BJ (cell line): ENCODE results near the gene GYG1. TPM values are rescaled to one million over a fixed set of nuclear protein-coding genes. Genes with fewer than 3 reads are reported as not detected.

Experiments used
- CTCF ChIA-PET: fragments of 350-600 bp; formaldehyde crosslinking; extraction: SDS; loops from one replicate; lab custom pipeline; 2021; ENCODE audit warnings: antibody characterized with exemption, inconsistent platforms; lab: Yijun Ruan, JAX
- POLR2A ChIA-PET: fragments of 300-600 bp; sonication (Branson Sonifier 250); formaldehyde crosslinking; extraction: SDS; loops from one replicate; lab custom pipeline; 2021; ENCODE audit warnings: antibody characterized with exemption; lab: Charles Lee
- DNase-seq: peaks from one replicate; pipeline ENCODE4 v3.0.0-alpha.2; 2011; ENCODE audit warnings: low read depth
- H3K27me3 ChIP-seq: 2 replicates; pipeline ENCODE4 v1.6.0; 2011; ENCODE audit warnings: low read length; ENCODE audit not compliant: control insufficient read depth, insufficient read depth
- H3K36me3 ChIP-seq: 2 replicates; pipeline ENCODE4 v1.5.1; 2011; ENCODE audit warnings: low read length; ENCODE audit not compliant: control insufficient read depth, insufficient read depth
- H3K4me3 ChIP-seq: 2 replicates; pipeline ENCODE4 v1.5.1; 2011; ENCODE audit warnings: low read depth, mild to moderate bottlenecking, control low read depth, low read length
- CTCF ChIP-seq: IDR thresholded peaks from 2 replicates; pipeline ENCODE4 v1.5.1; 2011; ENCODE audit warnings: low read depth, mild to moderate bottlenecking, control low read depth, inconsistent platforms, low read length, moderate library complexity; ENCODE audit not compliant: insufficient read depth
- polyA plus RNA-seq: library from polyadenylated mRNA; depleted of rRNA; stranded (reverse); fragments of >200 nt; gene quantifications from 2 replicates; pipeline ENCODE4 v1.2.3, GENCODE V29; 2011

Gene GYG1
- polyA plus RNA-seq, 1 experiment = 50.4 TPM

DNA sequence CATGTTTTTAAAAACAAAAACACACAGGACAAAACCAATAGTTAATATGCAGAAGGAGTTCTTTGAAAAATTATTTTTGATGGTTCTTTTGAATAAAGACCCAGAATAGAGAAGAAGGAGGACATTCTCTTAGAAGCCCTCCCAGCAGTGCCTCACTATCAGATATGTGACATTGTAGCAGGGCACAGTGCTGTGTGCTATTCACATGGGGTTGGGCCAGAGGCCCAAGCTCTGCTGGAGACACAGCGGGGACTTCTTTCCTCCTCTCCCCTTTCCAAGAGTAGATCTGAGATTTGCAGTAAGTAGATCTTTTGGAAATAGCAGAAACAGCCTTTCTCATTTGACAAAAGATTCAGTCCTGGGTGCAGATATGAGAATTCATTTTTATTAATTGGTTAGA, 6.3 kb downstream of the GYG1 start:
- ChIA-PET POLR2A (no interaction called here), CTCF (no interaction called here)
- Histone ChIP-seq H3K27me3 (no peaks in the 10 kb centered on the region), H3K4me3 (no peak overlapping the region), H3K36me3 (peaks cover 1% of the 10 kb centered on the region; the same call in 1 of the 2 replicates)
- no peak for DNase-seq
- no peak for TF ChIP-seq CTCF

DNA sequence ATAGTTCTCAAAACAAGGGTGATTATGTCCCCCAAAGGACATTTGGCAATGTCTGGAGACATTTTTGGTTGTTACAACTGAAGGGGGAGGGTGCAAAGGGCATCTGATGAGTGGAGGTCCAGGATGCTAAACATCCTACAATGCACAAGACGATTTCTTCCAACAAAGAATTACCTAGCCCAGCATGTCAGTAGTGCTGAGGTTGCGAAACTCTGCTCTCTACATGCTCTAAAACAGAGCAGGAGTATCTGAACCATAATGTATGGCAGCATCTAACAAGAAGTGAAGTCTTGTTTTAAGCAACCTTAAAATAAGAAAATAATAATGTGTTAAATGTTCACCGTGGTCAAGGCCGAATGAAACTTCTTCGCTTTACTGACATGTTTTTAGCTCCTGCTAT, 7.0 kb downstream of the GYG1 start:
- POLR2A ChIA-PET = no interaction called here
- Histone ChIP-seq H3K4me3 (no peak overlapping the region), H3K27me3 (no peaks in the 10 kb centered on the region), H3K36me3 (peaks cover 1% of the 10 kb centered on the region; the same call in 1 of the 2 replicates)
- TF ChIP-seq CTCF = no peak
- CTCF ChIA-PET = no interaction called here
- no peak for DNase-seq

DNA sequence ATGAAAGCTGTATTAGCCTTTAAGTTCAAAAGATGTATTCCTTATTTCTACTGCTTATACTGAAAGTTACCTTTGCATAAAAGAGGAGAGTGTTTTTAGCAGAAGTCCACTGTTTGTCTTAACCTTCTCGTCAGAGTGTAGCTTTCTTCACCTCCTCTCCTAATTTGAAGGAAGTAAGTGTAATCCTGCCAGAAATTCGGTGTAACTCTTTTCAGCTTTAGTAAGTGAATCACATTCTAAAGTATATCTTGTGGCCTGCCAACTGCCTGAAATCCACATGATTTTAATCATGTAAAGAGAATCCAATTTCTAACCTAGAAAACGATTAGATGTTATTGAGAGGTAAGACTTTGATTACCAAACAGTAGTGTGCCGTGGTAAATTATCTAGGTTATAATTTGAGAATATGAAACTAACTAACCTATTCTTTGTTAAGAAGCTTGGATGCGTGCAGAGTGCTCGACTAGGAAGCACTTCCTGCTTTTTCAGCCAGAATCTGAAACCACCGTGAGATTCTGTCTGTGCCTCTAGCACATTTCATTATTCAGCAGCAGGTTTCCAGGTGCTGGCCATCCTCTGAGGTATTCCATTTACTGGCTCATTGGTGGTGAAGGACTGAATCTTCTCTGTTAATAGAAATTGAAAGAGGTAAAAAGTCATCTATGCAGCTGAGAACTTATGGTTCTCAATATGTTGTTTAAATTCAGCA, 7.5 kb downstream of the GYG1 start:
- Histone ChIP-seq H3K27me3 (no peaks in the 10 kb centered on the region), H3K36me3 (peaks cover 1% of the 10 kb centered on the region; the same call in 1 of the 2 replicates), H3K4me3 (no peak overlapping the region)
- no peak for TF ChIP-seq CTCF
- CTCF ChIA-PET = no interaction called here
- POLR2A ChIA-PET = no interaction called here
- no peak for DNase-seq

DNA sequence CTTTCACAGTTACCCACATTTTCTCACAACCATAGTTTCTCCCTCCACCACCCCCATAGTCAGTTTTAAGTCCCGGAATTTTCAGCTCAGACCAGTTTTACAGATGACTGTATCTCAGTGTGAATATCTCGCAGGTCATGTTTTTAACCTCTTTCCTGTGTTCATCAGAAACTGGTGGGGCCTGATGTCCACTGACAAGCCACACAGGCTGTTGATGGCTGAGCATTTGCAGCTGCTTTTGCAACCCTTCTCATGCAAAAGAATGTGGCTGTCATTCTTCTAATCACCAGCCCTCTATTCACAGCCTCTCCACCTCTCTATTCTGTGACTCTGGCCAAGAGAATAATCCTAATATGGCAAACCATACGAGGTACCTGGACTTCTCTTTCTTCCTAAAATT, 8.5 kb downstream of the GYG1 start:
- POLR2A ChIA-PET = no interaction called here
- peaks cover 1% of the 10 kb centered on the region; the same call in 1 of the 2 replicates for H3K36me3 ChIP-seq
- DNase-seq = no peak

GRCh38 chr3:149000206-149000745, 8.9 kb downstream of the GYG1 start:
- H3K4me3 ChIP-seq = no peak overlapping the region
- ChIA-PET POLR2A (no interaction called here), CTCF (no interaction called here)
- H3K27me3 ChIP-seq = no peaks in the 10 kb centered on the region
- peaks cover 1% of the 10 kb centered on the region; the same call in 1 of the 2 replicates for H3K36me3 ChIP-seq
- no peak for TF ChIP-seq CTCF
- no peak for DNase-seq

More for the DNA sequence above, 8.5 kb downstream of the GYG1 start:
- Histone ChIP-seq H3K27me3 (no peaks in the 10 kb centered on the region), H3K4me3 (no peak overlapping the region)
- CTCF ChIA-PET = no interaction called here
- no peak for TF ChIP-seq CTCF
